Stimulated activated CD8-positive, alpha-beta memory T cell treated with anti-CD3 and anti-CD28 coated beads, Interleukin-12 subunit alpha, Interleukin-12 subunit beta, amount 100 ng/mL, for 1 hour (primary cell): ENCODE measurements around the gene GLO1.
"Not testable (repeated sequence)": the region's sequence is repeated elsewhere in the genome, so short reads cannot be mapped to it uniquely, and the experiment has no call there.

ENCODE experiments used
- DNase-seq: peaks from one replicate; pipeline ENCODE4 v3.0.0-alpha.2; 2020; ENCODE audit warnings: low read depth

Gene GLO1

DNA sequence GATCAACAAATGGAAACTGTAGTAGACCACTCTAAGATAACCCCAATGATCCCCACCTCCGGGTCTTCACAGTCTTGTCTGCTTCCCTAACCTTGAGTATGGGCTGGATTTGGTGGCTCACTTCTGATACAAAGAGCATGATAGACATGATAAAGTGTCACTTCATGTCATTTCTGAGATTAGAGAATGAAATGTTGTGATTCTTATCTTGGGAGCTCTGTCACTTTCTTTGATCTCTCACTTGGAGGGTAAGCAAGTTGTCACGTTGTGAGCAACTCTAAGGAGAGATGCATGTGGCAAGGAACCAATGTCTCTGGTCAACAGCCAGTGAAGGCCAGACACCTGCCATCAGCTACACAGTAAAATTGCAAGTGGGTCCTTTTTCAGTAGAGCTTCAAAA, 3.0 kb upstream of the GLO1 start:
- DNase-seq: no peak

DNA sequence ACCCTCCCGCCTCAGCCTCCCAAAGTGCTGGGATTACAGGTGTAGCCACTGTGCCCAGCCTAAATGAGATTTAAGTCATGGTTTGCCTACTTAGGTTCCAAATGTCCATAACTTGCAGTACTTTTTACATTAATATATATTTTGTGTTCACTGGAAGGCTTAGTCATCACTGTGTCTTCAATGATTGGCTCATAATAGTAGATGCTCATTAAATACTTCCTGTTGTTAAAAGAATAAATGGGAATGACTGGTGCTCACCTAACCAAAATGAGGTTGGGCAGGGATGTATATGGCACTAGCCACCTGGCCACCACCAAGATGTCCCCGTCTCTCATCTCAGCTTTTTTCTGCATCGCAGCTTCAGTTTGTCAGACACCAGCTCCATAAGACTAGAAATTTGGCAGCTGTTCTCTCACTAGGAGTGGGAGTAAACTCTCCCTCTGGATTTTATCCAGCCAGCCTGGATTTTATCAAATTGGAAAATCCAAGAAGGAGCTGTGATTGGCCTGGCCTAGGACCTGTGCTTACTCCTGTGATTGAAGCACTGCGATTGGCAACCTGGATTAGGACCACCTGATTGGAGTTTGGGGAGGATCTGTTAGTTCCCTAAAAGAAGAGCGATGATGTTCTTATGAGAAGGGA, 1.1 kb upstream of the GLO1 start:
- no peak for DNase-seq

DNA sequence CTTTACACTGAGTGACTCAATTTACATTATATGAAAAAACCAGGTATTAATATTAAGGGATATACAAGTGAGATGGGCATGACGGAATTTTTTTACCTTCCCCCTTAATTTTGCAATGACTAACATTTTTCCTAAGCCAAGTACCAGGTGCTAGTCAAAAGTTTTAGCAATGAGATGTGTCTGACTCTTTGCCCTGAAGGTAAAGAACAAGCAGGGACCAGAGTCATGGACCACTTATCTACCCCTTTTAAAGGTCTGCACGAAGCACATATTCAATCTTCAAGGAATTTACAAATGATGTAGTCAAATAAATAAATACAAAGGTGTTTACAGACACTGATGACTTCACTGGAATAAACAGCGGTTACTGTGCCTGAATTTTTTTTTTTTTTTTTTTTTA, 1.4 kb downstream of the GLO1 start:
- no peak for DNase-seq

DNA sequence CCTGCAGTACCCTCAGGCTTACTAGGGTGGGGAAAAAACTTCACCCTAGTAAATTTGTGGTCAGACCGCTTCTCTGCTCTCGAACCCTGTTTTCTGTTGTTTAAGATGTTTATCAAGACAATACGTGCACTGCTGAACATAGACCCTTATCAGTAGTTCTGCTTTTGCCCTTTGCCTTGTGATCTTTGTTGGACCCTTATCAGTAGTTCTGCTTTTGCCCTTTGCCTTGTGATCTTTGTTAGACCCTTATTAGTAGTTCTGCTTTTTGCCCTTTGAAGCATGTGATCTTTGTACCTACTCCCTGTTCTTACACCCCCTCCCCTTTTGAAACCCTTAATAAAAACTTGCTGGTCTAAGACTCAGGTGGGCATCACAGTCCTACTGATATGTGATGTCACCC, 3.2 kb downstream of the GLO1 start:
- not testable (repeated sequence) for DNase-seq

DNA sequence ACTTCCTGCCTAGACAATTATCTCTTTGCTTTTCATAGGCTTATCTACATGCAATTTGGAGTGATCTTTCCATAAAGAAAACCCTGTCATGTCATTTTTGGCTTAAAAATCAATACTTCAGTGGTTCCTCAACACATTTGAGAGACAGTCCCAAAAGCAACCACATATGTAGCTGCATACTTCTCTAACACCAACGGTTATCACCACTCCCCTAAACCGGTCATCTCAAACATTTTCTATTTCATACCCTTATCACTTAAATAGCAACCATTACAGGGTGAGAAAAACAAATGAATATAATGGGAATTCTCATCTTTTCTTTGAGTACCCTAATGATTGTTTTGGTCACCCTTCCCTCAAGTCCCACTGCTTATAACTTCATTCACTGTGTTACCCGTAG, 5.1 kb downstream of the GLO1 start:
- no peak for DNase-seq

DNA sequence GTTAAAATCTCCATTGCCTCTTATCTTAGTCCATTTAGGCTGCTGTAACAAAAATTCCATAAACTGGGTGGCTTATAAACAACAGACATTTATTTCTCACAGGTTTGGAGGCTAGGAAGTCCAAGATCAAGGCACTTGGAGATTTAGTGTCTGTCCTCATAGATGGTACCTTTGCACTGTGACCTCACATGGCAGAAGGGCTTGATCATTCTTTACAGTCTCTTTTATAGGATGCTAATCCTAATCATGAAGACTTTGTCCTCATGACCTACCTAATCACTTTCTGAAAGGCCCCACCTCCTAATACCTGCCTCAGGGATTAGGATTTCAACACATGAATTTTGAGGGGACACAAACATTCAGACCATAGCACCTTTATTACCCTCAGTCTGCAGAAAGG, 6.6 kb downstream of the GLO1 start:
- DNase-seq: no peak

DNA sequence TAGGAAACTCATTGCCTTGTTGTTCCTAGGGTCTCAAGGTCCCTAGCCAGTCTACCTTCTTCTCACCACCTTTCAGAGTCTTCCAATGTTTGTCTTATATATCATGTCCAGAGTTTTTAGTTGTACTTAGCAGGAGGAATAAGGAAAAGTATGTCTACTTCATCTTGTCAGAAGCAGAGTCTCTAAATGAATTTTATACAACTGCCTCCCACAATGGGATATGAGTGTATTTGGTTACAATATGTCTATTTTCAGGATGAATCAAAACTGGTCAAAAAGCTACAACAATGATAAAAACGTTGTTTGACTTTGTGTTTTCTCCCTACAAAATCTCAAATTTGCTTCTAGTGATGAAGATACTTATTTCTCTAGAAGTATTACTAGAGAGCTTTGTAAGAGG, 7.0 kb downstream of the GLO1 start:
- no peak for DNase-seq

DNA sequence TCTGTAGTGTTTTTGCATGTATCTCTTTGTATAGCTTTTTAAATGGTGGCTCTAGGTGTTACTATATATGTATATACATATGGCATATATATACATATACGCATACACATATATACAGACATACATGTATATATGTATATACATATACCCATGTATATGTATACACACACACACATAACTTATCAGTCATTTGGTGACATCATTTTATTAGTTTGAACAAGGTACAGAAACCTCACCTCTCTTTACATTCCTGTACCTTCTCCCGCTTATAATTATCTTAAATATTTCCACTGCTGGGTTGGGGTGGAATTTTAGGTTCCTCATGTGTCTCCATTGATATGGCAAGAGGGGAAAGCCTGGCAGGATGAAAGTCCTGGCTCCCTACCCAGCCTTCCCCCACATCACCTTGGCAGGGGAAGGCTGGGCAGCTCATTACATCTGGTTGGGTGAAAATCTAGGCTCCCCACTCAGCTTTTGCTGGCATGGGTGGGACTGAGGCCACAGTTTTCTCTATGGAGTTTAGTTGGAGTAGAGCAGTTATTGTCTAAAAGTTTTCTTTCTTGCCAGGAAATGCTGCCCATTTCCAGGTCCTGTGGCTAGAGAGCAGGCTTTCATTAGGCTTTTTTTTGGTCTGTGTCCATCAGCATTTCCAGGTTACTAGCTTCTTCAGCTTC, 7.6 kb downstream of the GLO1 start:
- no peak for DNase-seq

DNA sequence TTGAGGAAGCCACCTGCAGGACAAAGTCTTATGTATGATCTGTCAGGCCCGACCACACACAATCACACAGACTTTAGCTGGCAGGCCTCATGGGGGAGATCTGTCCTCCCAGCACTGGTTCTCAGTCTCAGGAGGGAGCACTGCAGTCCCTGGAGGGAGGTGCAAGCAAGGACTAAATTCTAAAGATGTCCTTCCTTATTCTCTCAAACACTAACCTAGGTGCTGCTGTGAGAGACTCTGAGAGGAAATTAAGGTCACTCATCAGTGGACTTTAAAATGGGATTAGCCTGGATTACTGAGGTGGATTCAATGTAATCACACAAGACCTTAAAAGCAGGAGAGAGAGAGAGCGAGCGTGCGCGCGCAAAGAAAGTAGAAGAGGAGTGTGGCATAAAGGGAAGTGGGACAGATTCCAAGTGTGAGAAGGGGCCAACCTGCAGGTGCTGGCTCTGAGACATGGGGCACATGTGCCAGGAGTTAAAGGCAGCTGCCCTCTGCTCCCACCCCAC, 14.3 kb downstream of the GLO1 start:
- DNase-seq: no peak

DNA sequence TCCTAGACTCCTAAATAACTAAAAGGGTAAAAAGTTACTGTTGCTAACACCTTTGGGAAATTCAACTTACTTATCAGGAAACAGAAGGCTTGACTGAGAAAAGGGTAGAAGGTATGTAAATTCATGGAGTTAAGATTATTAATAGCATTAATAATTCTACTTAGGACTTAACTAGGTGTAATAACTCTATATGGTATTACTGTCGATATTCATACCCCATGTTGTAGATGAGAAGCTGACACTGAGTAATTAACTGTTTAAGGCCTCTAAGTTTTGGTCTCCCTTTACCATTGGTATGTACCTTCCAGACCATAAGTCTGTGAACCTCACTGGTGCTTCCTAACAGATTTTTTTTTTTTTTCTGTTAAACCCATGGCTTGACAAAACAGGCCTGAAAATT, 15.4 kb downstream of the GLO1 start:
- no peak for DNase-seq

DNA sequence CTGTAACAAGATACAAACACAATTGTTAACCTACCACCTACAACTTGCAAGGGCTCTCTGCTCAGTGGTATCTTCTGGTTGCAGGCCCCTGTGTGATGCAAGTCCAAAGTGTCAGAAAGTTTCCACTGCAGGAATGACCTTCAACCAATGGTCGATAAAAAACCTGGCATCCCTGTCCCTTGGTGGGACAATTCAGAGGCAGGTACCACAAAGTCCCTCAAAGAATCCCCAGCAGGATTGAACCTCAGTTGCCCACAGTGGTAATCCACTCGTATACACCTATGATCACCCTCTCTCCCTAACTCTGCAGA, 15.9 kb downstream of the GLO1 start:
- no peak for DNase-seq

DNA sequence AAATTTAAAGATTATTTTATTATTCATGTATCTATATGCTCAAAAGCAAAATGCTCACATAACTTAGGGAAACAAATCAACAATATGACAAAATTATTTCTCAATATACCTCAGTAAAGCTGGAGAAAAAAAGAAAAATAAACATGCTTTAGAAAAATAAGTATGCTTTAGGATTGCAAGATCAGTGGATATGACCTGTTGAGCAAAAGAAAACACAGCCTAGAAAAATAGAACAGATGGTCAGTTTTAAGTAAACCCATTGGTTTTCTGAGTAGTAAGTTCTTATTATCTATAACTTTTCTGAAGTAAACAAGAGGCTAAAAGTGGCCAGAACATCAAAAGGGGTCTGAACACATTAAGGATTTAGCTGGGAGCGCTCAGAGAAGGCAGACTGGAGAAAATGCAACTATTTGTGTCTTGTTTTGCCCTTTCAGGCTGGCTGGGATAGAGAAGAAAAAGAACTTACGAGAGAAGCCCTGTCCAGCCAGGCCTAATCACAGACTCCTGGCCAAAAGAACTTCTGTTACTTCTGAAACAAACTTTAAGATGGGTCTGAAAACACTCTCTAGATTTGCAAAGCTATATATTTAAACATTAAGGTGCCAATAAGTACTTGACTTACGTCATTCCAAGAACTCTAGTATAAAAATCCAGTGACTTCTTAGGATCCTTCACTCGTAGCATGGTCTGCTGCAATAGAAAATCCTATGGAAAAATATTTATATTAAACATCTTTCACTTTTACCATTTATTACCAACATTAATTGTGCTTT, 16.5 kb downstream of the GLO1 start:
- no peak for DNase-seq

DNA sequence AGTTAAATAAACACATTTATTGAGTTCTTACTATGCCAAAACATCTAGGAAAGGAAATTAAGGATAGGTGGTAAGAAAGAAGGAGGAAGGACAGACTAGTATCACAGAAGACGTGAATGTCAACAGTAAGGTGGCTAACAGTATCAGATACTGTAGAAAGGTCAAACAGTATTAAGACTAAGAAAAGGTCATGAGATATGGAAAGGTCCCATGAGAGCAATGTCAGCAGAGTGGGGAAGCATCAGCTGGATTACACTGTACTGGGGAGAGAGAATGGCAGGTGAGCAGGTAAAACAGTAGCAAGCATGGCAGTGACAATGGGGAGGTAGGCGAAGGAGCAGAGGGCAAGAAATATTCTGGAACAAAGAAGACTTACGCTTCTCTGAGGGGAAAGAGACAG, 18.0 kb downstream of the GLO1 start:
- no peak for DNase-seq

DNA sequence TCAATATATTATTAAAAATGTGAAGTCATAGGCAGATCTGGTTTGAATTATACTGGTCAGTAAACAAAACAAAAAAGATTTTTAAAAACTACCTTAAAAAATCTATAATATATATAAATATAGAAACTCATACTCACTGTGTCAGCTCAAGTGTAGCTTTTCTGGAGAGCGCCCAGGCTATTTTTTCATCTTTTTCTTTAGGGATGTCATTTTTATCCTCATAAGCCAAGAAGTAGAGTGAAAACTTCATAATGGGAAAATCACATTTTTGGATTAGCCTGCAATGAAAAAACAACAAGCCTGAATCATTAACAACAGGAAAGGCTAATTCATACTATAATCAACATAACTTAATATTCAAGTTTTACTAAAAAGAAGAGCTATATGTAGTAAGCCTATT, 18.7 kb downstream of the GLO1 start:
- no peak for DNase-seq

DNA sequence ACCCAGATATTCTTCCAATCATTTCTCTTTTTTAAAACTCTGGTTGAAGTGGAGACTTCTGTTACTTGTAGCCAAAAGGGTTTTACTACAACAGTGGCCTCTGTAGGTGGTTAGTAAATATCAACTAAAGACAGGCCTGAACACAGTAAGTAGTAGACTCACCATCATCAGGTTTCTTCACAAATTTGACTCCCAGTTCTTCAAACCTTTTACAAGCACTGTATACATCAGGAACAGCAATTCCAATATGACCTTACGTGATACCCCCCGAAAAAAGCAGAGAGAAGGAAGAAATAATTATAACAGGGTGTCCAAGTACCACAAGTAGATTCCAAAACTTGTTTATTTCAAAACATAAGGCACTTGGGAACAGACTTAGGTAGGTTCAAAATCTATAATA, 21.1 kb downstream of the GLO1 start:
- no peak for DNase-seq

DNA sequence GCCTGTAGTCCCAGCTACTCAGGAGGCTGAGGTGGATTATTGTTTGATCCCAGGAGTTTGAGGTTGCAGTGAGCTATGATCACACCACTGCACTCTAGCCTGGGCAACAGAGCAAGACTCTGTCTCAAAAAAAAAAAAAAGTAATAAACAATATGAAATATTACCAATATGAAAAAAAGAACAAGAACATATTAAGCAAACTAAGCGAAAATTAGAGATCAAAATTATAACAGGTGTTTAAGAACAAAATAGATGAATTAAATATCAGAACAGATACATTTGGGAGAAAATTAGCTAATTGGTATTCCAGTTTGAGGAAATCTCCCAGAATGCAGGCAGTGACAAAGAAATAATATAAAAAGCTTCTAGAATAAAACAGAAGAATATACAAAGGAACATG, 23.3 kb downstream of the GLO1 start:
- DNase-seq: no peak

DNA sequence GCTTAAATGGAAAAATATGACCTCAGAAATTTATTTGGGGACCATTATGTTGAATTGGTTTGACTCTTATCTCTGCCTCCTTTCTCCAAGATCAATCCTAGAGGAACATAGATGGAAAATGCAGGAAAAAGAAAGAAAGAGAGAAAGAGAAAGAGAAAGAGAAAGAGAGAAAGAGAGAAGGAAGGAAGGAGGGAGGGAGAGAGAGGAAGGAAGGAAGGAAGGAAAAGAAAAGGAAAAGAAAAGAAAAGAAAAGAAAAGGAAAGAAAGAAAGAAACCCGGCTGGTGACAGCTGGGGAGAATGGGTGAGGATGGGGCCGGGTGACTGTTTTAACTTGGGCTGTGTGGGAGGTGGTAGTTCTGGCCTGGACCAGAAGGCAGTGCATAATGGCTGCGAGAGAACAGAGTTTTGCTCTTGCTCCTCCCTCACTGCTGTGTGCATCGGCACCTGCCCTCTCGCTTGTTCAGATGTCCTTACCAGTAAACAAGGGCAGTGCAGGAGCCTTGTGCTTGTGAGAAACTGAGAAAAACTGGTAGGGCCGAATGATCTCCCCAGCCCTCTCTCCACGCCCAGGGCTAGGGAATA, 24.7 kb downstream of the GLO1 start:
- no peak for DNase-seq

DNA sequence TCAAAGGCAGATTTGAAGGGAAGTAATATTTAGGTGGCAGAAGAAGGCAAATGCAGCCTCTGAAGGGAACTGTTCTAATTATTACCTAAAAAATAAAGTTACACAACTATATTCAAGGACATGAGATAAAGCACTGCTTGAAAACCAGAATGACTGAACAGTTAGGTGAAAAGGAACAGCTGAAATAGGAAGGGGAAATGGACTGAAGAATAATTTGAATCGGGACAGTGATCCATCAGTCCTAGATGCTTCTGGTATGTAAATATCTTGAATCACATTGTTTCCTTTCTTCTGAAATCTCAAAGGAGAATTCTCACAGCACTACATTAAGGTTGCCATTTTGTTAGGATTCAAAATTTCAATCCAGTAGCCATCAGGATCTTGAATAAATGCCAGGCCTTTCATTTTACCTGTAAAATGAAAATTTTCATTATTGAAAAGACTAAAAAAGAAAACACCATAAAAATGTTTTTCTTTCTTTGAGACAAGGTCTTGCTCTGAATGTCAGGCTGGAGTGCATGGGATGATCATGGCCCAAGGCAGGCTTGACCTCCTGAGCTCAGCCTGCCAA, 25.9 kb downstream of the GLO1 start:
- DNase-seq: no peak

DNA sequence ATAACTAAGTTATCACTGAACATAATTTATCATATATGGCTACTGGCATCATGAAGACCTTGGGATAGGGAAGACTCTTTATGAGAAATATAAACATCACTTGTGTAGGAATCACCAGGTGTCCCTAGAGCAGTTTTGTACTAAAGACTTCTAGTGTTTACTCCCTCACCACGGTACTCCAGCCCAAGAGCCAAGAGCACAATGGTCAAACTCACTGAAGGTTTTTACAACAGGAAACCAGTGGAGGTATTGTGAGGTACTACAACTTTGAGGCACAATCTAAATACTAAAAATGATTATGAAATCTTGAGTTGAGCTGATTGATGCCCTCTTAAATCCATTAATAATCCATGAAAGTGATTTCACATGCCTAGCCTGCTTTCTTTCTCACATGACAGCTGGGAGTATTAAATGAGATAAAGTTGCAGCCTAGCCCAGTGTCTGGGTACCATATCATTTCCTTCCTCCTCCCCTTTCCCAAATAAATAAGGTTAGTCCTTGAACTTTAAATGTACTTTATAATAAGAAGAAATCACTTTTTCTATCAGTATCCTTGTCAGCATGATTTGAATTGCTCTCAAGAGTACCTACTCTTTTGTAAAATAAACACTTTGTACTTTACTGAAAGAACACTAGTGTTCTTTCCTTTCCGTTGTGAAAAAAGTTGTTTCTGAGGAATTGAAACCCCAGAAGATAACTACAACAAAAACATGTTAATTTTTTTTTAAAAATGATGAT, 26.5 kb downstream of the GLO1 start:
- no peak for DNase-seq

DNA sequence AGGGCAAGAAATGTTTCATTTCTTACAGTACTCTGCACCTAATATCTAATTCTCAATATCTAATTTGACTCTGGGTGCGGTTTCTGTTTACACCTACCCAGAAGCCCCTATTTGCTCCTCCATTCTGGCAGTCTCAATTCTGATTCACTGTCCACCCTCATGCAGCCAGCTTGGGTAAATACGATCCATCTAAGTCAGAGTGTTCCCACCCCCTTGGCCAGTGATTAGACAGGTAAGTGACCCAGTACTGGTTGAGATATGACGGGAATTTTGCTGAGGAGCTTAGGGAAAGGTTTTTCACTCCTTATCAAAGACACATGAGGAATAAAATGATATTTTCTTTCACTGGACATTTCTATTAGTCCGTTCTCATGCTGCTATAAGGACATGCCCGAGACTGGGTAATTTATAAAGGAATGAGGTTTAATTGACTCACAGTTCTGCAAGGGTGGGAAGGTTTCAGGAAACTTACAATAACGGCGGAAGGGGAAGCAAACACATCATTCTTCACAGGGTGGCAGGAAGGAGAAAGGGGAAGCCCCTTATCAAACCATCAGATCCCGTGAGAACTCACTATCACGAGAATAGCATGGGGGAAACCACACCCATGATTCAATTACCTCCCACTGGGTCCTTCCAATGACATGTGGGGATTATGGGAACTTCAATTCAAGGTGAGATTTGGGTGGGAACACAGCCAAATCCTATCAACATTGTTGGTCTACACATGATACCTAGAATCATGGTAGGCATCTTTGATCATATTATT, 29.4 kb downstream of the GLO1 start:
- DNase-seq: no peak

DNA sequence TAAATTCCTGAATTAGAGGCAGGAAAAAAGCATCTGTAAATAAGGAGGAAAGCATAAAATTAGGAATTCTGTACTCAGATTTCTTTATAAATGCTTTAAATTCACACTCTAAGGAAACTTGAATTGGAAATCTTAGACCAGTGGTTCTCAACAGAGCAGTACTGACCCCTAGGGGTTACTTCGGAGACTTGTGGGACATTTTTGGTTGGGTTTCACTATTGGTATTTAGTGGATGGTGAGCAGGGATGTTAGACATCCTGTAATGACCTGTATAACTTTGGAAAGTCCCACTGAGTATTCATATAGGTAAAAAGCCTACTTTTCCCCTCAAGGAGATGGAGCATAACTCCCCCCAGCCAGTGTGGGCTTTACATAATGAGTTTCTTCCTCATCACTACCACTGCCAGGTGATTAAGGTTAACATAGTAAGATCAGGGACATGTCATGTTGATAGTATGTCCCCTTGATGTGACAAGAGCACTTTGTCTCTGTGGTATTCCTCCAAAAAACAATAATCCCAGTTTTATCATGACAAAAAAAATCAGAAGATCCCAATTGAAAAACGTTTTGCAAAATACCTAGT, 31.0 kb downstream of the GLO1 start:
- DNase-seq: no peak
